Left ventricle myocardium inferior (tissue), 1 donor: ENCODE results near the gene CAPN13. TPM values are rescaled to one million over a fixed set of nuclear protein-coding genes. Genes with fewer than 3 reads are reported as not detected.

ENCODE experiments used
- DNase-seq: peaks from one replicate; pipeline ENCODE4 v3.0.0-alpha.2; 2020
- H3K27ac ChIP-seq: fragments of 200-600 bp; replicated peaks from 2 replicates; pipeline ENCODE4 v1.8.0; 2021
- H3K27me3 ChIP-seq: fragments of 200-600 bp; 2 replicates; pipeline ENCODE4 v1.8.0; 2021; ENCODE audit warnings: low read depth
- H3K36me3 ChIP-seq: fragments of 200-600 bp; 2 replicates; pipeline ENCODE4 v1.8.0; 2021
- H3K4me1 ChIP-seq: fragments of 200-600 bp; 2 replicates; pipeline ENCODE4 v1.8.0; 2021
- H3K4me3 ChIP-seq: fragments of 200-600 bp; 2 replicates; pipeline ENCODE4 v1.8.0; 2021; ENCODE audit warnings: mild to moderate bottlenecking, moderate library complexity
- H3K9me3 ChIP-seq: fragments of 200-600 bp; replicated peaks from 2 replicates; pipeline ENCODE4 v1.8.0; 2021
- intact Hi-C: fragments of 100-400 bp; cut with micrococcal nuclease; formaldehyde crosslinking; loops from one replicate; pipeline ENCODE4 v1.11.0; 2022
- total RNA-seq: library from RNA; stranded (reverse); fragmentation: NEBNext Ultra II Directional; extraction: Animal tissue kit (Norgen Biotek cat#: 25700); gene quantifications from one replicate; pipeline ENCODE4 v1.2.1, GENCODE V29; 2021
- TF ChIP-seq, protein P1 (sequence below): fragments of 200-600 bp; IDR thresholded peaks from 2 replicates; pipeline ENCODE4 v1.8.0; 2021; ENCODE audit warnings: antibody characterized with exemption, mild to moderate bottlenecking, borderline replicate concordance
- donor health status: DM: no; HTN: yes; CAD: no; lungs with severe emphysema.

CAPN13 gene
- total RNA-seq, 1 donor from 2014 or later, result not detected

DNA sequence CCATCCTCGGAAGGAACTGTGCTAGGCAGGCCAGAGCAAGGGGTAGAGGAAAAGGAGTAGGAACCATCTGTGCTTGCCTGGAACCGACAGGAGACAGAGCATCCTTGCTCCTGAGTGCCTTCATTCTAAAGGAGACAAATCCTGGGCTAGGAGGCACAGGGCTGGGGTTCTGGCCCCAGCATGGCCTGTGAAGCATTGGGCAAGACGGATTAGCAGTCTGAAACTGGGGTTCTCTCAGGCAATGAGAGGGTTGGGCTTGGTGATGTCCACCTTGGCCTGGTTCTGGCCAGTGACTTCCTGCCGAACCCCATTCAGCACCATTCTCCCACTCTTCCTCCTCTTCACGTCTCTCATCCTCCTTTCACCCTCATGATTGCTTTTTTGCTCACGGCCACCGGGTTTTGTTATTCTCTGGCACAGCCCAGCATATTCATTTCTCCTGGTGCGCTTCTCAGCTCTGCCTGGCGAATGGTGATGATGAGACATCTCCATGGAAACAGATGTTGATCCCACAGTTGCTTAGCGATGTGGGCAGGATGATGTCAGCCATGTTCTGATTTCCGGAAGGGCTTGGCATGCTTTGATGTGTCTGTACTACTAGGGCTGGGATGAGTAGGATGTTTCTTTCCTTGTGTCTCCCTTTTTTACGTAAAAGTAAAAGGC, 127.7 kb downstream of the CAPN13 start:
- DNase-seq, result no peak
- intact Hi-C loops, result no loop called here
- Histone ChIP-seq H3K36me3 (no peaks in the 10 kb centered on the region), H3K9me3 (no peaks in the 10 kb centered on the region), H3K27ac (no peak overlapping the region), H3K4me3 (no peak overlapping the region), H3K27me3 (no peaks in the 10 kb centered on the region), H3K4me1 (no peaks in the 10 kb centered on the region)
- TF ChIP-seq, protein P1, sequence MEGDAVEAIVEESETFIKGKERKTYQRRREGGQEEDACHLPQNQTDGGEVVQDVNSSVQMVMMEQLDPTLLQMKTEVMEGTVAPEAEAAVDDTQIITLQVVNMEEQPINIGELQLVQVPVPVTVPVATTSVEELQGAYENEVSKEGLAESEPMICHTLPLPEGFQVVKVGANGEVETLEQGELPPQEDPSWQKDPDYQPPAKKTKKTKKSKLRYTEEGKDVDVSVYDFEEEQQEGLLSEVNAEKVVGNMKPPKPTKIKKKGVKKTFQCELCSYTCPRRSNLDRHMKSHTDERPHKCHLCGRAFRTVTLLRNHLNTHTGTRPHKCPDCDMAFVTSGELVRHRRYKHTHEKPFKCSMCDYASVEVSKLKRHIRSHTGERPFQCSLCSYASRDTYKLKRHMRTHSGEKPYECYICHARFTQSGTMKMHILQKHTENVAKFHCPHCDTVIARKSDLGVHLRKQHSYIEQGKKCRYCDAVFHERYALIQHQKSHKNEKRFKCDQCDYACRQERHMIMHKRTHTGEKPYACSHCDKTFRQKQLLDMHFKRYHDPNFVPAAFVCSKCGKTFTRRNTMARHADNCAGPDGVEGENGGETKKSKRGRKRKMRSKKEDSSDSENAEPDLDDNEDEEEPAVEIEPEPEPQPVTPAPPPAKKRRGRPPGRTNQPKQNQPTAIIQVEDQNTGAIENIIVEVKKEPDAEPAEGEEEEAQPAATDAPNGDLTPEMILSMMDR, result no peak

- Histone ChIP-seq H3K9me3 (no peaks in the 10 kb centered on the region), H3K27me3 (no peaks in the 10 kb centered on the region), H3K4me1 (no peaks in the 10 kb centered on the region), H3K27ac (no peak overlapping the region), H3K4me3 (no peak overlapping the region), H3K36me3 (no peaks in the 10 kb centered on the region)
- intact Hi-C loops, result no loop called here
- no peak for DNase-seq
- TF ChIP-seq, protein P1, result no peak
These were observed 128.7 kb downstream of the CAPN13 start for GRCh38 chr2:30678410-30679137.

DNA sequence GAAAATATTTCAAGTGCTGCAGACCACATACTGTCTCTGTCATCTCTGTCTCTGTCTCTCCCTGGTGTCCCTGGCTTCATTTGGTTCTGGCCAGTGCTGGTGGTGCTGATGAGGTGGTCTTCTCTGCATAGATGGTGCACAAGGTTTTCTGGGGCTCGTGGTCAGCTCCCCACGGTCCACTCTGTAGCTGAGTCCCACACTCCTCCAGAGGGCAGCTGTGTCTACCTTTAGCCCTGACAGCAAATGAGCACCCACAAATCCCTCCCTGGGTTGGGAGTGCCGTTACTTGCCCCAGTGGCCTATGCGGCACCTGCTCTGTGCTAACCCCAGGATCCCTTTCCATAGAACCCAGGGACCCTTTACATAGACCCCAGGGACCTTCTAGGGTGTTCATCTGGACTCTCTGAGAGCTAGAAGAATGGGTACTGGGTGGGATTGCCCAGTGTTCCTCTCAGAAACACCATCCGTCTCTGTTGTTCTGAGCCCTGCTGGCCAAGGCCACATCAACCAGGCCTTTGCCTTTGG, 129.3 kb downstream of the CAPN13 start:
- no peaks in the 10 kb centered on the region for H3K27me3 ChIP-seq
- H3K4me3 ChIP-seq, result no peak overlapping the region
- intact Hi-C loops, result no loop called here
- no peaks in the 10 kb centered on the region for H3K36me3 ChIP-seq
- H3K9me3 ChIP-seq, result no peaks in the 10 kb centered on the region
- no peak for DNase-seq
- no peaks in the 10 kb centered on the region for H3K4me1 ChIP-seq
- TF ChIP-seq, protein P1, result no peak
- no peak overlapping the region for H3K27ac ChIP-seq

DNA sequence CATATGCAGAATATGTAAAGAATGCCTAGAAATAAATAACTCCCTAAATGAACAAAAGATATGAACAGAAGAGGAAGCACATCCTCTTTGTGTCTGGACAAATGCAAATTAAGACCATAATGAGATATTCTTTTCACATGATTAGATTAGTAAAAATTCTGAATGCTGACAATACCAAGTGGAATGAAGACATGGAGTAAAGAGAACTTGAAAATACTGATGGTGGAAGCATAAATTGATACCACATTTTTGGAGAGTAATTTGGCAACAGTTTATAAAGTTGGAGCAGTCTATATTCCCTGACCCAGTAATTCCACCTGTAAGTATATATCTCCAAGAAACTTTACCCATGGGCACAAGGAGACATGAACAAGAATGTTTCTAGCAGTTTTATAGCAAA, 130.0 kb downstream of the CAPN13 start:
- intact Hi-C loops, result no loop called here
- H3K4me3 ChIP-seq, result no peak overlapping the region
- TF ChIP-seq, protein P1, result no peak

DNA sequence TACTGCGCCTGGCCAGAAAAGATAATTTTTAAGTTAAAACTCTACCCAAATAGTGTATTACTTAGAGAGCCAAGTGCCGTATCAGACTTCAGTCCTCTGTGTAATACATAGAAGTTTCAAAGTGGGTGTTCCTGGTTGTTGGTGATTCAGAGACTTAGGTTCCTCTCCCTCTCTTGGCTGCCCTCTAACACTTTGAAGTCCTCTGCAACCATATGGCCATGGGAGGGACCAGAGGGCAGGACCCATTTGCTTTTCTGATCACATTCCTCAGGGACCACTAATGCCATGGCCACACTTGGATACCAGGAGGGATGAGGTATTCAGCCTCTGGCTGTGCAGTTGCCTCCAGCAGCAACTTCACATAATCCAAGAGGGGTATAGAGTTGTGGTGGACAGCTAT, 131.5 kb downstream of the CAPN13 start:
- intact Hi-C loops, result no loop called here
- Histone ChIP-seq H3K27ac (no peak overlapping the region), H3K27me3 (no peaks in the 10 kb centered on the region), H3K9me3 (no peaks in the 10 kb centered on the region), H3K4me3 (no peak overlapping the region), H3K4me1 (no peaks in the 10 kb centered on the region), H3K36me3 (no peaks in the 10 kb centered on the region)
- TF ChIP-seq, protein P1, result no peak
- DNase-seq, result no peak

More for the DNA sequence above, 130.0 kb downstream of the CAPN13 start:
- H3K27ac ChIP-seq, result no peak overlapping the region
- H3K36me3 ChIP-seq, result no peaks in the 10 kb centered on the region
- no peaks in the 10 kb centered on the region for H3K4me1 ChIP-seq
- no peaks in the 10 kb centered on the region for H3K27me3 ChIP-seq
- DNase-seq, result no peak
- H3K9me3 ChIP-seq, result no peaks in the 10 kb centered on the region
